Ramos (cell line): ENCODE results near the gene HOXA1.

ENCODE experiments used
- in situ Hi-C: fragments of 300-500 bp; cut with MboI; formaldehyde crosslinking; loops from one replicate; pipeline ENCODE4 v1.14.3; 2022; ENCODE audit warnings: low sequenced_read_pairs; ENCODE audit not compliant: unreplicated experiment

HOXA1 gene

DNA sequence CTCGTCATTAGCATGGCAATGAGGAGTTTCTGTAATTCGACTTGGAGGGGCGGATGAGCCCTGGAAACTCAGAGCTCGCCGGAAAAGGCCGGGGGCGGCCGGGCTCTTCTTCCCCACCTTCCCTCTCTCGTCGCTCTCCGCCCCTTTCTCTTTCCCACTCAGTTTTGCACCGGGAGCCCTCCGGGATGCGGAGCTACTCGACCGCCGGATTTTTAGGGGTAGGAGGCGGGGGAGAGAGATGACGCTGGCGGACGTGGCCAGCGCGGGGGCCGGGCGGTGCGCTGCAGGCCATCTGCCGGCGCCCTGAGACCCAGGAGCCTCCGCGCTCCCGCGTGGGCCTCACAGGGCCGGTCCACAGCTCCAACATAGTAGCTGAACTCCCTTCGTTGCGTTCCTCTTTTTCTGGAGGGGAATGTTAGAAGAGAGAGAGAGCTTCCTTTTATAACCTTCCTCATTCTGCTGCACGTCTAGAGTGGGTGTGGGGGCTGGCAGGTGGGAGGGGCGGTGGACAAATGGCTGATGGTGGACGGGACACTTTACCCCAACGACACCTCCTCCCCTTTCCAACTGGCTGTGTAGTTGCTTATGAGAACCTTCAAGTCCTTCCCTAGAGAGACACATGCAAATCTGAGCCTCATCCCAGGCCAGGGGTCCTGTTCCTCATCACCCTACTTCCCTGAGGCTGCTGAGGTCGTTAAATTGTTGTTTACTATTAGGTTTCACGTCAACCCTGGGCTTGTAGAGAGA lies 1.1 kb upstream of the HOXA1 start:
- in situ Hi-C loops: no loop called here

- in situ Hi-C loops: no loop called here
Measured at GRCh38 chr7:27095050-27095896, 527 bp downstream of the HOXA1 start.

DNA sequence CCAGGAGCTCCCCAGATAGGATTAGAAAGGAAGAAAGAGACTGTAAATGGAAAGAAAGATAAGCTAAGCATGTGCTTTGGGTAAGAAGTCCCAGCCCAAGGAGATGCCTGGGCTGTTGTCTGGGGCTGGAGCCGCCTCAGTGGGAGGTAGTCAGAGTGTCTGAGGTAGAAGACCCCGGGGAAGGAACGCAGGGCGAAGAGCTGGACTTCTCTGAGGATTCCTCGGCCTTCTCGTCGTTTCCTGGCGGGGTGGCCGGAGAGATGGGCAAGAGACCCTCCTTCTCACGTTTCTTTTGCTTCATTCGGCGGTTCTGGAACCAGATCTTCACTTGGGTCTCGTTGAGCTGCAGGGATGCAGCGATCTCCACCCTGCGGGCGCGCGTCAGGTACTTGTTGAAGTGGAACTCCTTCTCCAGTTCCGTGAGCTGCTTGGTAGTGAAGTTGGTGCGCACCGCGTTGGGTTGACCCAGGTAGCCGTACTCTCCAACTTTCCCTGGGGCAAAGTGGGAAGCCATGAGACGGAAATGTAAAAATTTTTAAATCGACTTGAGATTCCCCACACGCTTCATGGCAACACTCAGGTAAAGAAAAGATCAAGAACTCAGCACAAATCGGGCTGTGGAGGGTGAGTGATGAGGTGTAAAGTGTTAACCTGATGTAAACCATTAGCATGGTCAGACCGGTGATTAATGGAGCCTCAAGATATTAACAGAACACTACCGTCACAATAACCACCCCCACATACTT lies 1.3 kb downstream of the HOXA1 start:
- in situ Hi-C loops: no loop called here

DNA sequence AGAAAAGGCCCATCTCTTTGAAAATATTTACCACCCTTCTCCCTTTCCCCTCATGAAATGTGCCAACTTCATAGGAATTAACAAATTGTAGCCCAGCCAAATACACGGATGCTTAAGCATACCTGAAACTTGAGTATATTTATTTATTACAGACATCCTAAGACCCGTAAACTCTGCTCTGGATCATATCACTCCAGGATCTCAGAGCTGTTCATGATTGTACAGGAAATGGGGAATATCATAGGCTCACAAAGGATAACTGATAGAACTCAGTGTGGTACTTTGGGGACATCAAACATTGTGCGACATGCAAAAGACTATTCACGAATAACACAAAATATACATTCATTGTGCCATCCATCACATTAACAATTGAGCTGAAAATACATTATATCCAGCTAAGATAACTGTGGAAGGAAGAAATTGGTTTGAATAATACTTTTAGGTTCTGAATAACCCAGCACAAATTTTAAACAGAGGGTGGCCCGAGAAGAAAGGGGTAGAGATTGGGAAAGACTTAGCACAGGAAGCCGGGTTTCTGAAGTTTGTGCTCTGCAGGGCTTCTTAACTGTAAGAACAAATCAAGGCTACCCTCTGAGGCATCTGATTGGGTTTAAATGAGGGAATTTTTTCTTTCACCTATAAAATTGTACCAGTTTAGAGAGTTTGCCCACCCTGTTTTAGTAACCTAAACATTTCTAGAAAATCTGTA lies 2.5 kb downstream of the HOXA1 start:
- in situ Hi-C loops: no loop called here

- in situ Hi-C loops: no loop called here
Measured at GRCh38 chr7:27092819-27093110, 3.0 kb downstream of the HOXA1 start.

GRCh38 chr7:27091941-27092818 lies 3.6 kb downstream of the HOXA1 start:
- in situ Hi-C loops: no loop called here

GRCh38 chr7:27091105-27091504 lies 4.7 kb downstream of the HOXA1 start:
- in situ Hi-C loops: no loop called here

DNA sequence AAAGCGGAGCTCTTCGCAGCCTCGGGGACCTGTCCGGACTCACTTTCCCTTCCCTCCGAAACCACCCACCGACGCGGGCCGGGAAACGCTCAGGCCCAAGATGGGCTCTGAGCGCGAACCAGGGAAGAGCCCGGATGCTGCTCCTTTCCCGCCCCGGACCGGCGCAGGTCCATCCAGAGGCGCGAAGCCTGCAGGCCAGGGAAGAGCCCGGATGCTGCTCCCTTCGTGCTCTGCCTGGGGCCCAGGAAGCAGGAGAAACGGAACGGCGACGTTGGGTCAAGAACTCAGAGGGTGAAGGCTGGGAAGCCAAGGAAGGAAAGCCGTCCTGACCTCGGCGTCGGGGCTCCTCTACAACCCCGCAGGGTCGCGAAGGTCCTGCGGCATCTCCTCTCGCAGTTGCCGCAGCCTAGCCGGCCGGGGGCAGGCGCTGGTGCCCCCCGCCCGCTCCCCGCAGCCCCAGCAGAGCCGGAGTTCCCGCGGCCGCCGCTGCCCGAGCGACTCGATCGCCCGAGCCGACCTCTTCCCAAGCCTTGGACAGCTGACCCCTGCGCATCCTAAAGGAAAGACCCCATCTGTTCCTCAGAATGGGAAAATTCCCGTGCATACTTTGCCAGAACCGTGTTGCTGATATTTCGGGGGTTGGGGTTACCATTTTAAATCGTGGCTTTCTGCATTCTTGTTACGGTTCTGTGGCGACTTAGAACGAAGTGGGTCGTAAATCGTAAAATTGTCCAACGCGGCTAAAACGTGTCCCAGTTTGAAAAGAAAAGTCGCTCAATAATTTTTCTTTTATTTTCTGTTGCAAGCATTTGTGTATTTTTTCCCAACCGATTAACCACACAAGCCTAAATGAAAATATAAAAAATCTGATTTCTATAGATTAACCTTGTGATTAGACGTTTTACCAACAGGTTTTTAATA lies 7.5 kb downstream of the HOXA1 start:
- in situ Hi-C loops: no loop called here

GRCh38 chr7:27083646-27084045 lies 12.2 kb downstream of the HOXA1 start:
- in situ Hi-C loops: no loop called here

- in situ Hi-C loops: no loop called here
Measured at GRCh38 chr7:27082171-27082570, 13.6 kb downstream of the HOXA1 start.

DNA sequence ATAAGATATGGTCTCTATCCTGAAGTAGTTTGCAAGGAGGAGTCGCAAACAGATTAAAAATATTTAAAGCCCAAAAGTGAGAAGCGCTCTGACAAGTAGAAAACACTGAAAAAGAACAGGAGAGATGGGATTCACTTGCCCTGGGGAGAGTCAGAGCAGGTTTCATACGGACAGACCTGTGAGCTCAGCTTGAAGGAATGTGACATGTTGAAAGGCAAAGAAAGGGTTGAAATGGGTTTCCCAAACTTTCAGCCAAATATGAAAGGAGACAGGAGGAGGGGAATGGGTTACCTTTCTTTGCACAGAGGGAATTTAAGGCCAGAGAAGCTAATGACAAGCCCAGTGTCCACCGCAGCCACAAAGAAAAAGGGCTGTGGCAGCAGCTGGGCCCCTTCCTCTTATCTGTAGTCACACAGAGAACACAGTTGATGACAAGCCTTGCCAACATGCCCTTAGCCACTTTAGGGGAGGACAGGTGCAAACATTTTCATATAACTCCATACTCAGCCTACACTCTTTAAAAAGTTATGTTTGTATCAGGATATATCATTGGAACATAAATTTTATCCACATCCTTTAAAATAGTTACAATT lies 14.9 kb downstream of the HOXA1 start:
- in situ Hi-C loops: no loop called here

GRCh38 chr7:27079234-27079975 lies 16.4 kb downstream of the HOXA1 start:
- in situ Hi-C loops: no loop called here

GRCh38 chr7:27078616-27079233 lies 17.1 kb downstream of the HOXA1 start:
- in situ Hi-C loops: no loop called here

DNA sequence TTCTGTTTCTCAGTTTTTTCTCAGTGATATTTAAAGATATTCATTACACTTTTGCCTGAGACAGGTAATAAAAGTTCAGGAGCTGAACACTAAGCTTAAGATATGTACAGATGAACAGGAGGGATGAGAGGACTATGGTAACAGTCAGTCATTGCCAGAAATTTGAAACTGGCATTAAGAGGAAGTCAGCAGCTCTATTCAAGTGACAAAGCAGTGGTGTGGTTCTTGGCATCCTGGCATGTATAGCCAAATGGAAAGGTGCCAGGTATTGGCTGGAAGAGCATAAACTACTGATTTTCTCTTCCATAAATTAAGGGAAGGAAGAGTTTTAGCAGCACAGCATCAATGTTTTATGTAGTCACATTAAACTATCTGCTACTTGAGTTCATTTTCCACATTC lies 22.7 kb downstream of the HOXA1 start:
- in situ Hi-C loops: no loop called here

GRCh38 chr7:27071622-27072390 lies 24.0 kb downstream of the HOXA1 start:
- in situ Hi-C loops: no loop called here

- in situ Hi-C loops: no loop called here
Measured at GRCh38 chr7:27068259-27068658, 27.5 kb downstream of the HOXA1 start.
